GM12878 (cell line): ENCODE measurements around the gene TEN1. TPM values are rescaled to one million over a fixed set of nuclear protein-coding genes. Genes with fewer than 3 reads are reported as not detected.

Experiments
- ATAC-seq: fragments of 200-7000 bp; cut with Tn5 transposase; 3 replicates; pipeline ENCODE4 v1.9.1; 2020; ENCODE audit warnings: mild to moderate bottlenecking, moderate library complexity
- BruUV-seq: library from RNA; stranded (reverse); fragments of 400-500 nt; replicated peaks from 2 replicates; lab custom pipeline; 2021; lab: Mats Ljungman, UMichigan
- CTCF ChIA-PET: fragments of 300-600 bp; sonication (Branson Sonifier 250); formaldehyde crosslinking; extraction: SDS; loops from one replicate; lab custom pipeline; 2021; ENCODE audit warnings: inconsistent platforms; lab: Yijun Ruan, JAX
- POLR2A ChIA-PET: fragments of 350-600 bp; formaldehyde crosslinking; extraction: SDS; loops from one replicate; lab custom pipeline; 2021; ENCODE audit warnings: inconsistent platforms; lab: Charles Lee
- RAD21 ChIA-PET: fragments of 300-600 bp; sonication (Branson Sonifier 250); formaldehyde crosslinking; loops from one replicate; lab custom pipeline; 2023; ENCODE audit warnings: antibody characterized with exemption; ENCODE audit not compliant: unreplicated experiment; lab: Charles Lee
- SMC1A ChIA-PET: fragments of 300-600 bp; sonication (Branson Sonifier 250); formaldehyde crosslinking; loops from one replicate; lab custom pipeline; 2023; ENCODE audit not compliant: unreplicated experiment, uncharacterized antibody; lab: Charles Lee
- DNase-seq: peaks from one replicate; pipeline ENCODE4 v3.0.0-alpha.2; 2011; ENCODE audit warnings: low read depth, low spot score
- FAIRE-seq: peaks from 3 replicates; lab custom pipeline; 2011; peaks lifted over from hg19 to GRCh38; lab: Jason Lieb, UNC
- H2AFZ ChIP-seq: 2 replicates; pipeline ENCODE4 v1.6.0; 2011; ENCODE audit warnings: low read depth, low read length, control low read depth; ENCODE audit not compliant: control insufficient read depth
- H3K27ac ChIP-seq: 2 replicates; pipeline ENCODE4 v1.5.1; 2011; ENCODE audit warnings: control low read depth; ENCODE audit not compliant: control insufficient read depth, insufficient read depth
- H3K27me3 ChIP-seq, 2 experiments: replicated peaks in 1 of 2; 2 replicates each; pipeline versions ENCODE4 v1.6.0 to v1.6.1; 2011; ENCODE audit warnings: low read length in 1 of 2; ENCODE audit not compliant: control insufficient read depth in 2 of 2, insufficient read depth in 2 of 2
- H3K36me3 ChIP-seq, 2 experiments: 2 replicates each; pipeline ENCODE4 v1.5.1; 2011; ENCODE audit warnings: low read length in 1 of 2; ENCODE audit not compliant: control insufficient read depth in 2 of 2, insufficient read depth in 2 of 2
- H3K4me1 ChIP-seq: 2 replicates; pipeline ENCODE4 v1.6.1; 2011; ENCODE audit warnings: mild to moderate bottlenecking, low read length, moderate library complexity, mixed read lengths; ENCODE audit not compliant: control insufficient read depth, insufficient read depth
- H3K4me2 ChIP-seq: 2 replicates; pipeline ENCODE4 v1.6.0; 2011; ENCODE audit warnings: control low read depth; ENCODE audit not compliant: control insufficient read depth, insufficient read depth
- H3K4me3 ChIP-seq: fragments of 200-600 bp; sonication (generic); 2 replicates; pipeline ENCODE4 v1.5.1; 2016
- H3K79me2 ChIP-seq: 2 replicates; pipeline ENCODE4 v1.6.0; 2011; ENCODE audit warnings: low read length; ENCODE audit not compliant: control insufficient read depth, insufficient read depth
- H3K9ac ChIP-seq: 2 replicates; pipeline ENCODE4 v1.8.0; 2011; ENCODE audit warnings: low read length, control low read depth, mixed read lengths; ENCODE audit not compliant: control insufficient read depth, insufficient read depth
- H3K9me3 ChIP-seq: replicated peaks from 3 replicates; pipeline ENCODE4 v1.5.1; 2011; ENCODE audit warnings: mild to moderate bottlenecking, low read length; ENCODE audit not compliant: control insufficient read depth, insufficient read depth
- H4K20me1 ChIP-seq: 2 replicates; pipeline ENCODE4 v1.6.0; 2011; ENCODE audit not compliant: control insufficient read depth, insufficient read depth
- KLF5 ChIP-seq: fragments of 450-650 bp; IDR thresholded peaks from 2 replicates; pipeline ENCODE4 v1.6.1; 2014; ENCODE audit warnings: mild to moderate bottlenecking; ENCODE audit not compliant: partially characterized antibody
- NFYB ChIP-seq: IDR thresholded peaks from 2 replicates; pipeline ENCODE4 v1.6.1; 2011; ENCODE audit warnings: low read depth, mild to moderate bottlenecking, low read length, improper control_type of control experiment, moderate library complexity; ENCODE audit not compliant: insufficient read depth
- RUNX3 ChIP-seq: IDR thresholded peaks from 2 replicates; pipeline ENCODE4 v1.6.1; 2012; ENCODE audit warnings: low read length, inconsistent platforms
- STAT1 ChIP-seq: fragments of 450-650 bp; conservative IDR thresholded peaks from 2 replicates; pipeline ENCODE4 v1.6.1; 2014; ENCODE audit warnings: antibody characterized with exemption, mild to moderate bottlenecking
- YBX1 ChIP-seq: fragments of 450-650 bp; IDR thresholded peaks from 2 replicates; pipeline ENCODE4 v1.6.1; 2016; ENCODE audit warnings: antibody characterized with exemption
- YY1 ChIP-seq: IDR thresholded peaks from 2 replicates; pipeline ENCODE4 v1.6.1; 2011; ENCODE audit warnings: low read depth, mild to moderate bottlenecking, low read length
- WGBS: methylation state at CpG from one replicate; pipeline ENCODE4 v1.1.6; 2016; ENCODE audit warnings: low lambda C conversion rate; ENCODE audit not compliant: insufficient replicate concordance, insufficient coverage; ENCODE audit errors: missing lambda C conversion rate; 5-methylcytosine and 5-hydroxymethylcytosine counted together
- in situ Hi-C: fragments of 300-500 bp; cut with MboI; formaldehyde crosslinking; loops from 9 replicates; pipeline ENCODE4 v1.14.3; 2018; ENCODE audit warnings: mixed read lengths
- intact Hi-C: fragments of 100-400 bp; cut with micrococcal nuclease; formaldehyde crosslinking; loops from one replicate; pipeline ENCODE4 v1.14.2; 2022; ENCODE audit not compliant: unreplicated experiment
- polyA plus RNA-seq, 11 experiments: library from polyadenylated mRNA; depleted of rRNA in 4 of 11; unstranded in 6 of 11; stranded (reverse) in 5 of 11; fragments of >200 nt; fragmentation: Nextera tagmentation in 4 of 11; fragmentation: Illumina TruSeq in 1 of 11; extraction: Ambion mirVana in 4 of 11; extraction: Trizol in 1 of 11; gene quantifications; 1 replicate in 1 of 11; 2 replicates in 10 of 11; pipeline versions ENCODE4 v1.2.1 to v1.2.3, GENCODE V29; 2011 to 2016; ENCODE audit warnings: inconsistent platforms in 2 of 11, missing spikeins in 2 of 11, low read depth in 1 of 11
- total RNA-seq, 4 experiments: library from RNA; depleted of rRNA in 3 of 4; stranded (reverse); fragments of >200 nt in 3 of 4; fragmentation: Illumina TruSeq in 1 of 4; extraction: Trizol in 1 of 4; gene quantifications; 2 replicates each; pipeline versions ENCODE4 v1.2.1 to v1.2.3, GENCODE V29; 2013 to 2021
- TF ChIP-seq, protein P1 (sequence below): fragments of 450-650 bp; IDR thresholded peaks from 2 replicates; pipeline ENCODE4 v1.6.1; 2016; ENCODE audit warnings: mild to moderate bottlenecking

TEN1 gene
- total and polyA plus RNA-seq, 10 of the 15 experiments (the other 5 are each of a cell fraction or from before 2014, with no cell fraction given), result 1.1 to 33.1 (median 17.4) TPM

DNA sequence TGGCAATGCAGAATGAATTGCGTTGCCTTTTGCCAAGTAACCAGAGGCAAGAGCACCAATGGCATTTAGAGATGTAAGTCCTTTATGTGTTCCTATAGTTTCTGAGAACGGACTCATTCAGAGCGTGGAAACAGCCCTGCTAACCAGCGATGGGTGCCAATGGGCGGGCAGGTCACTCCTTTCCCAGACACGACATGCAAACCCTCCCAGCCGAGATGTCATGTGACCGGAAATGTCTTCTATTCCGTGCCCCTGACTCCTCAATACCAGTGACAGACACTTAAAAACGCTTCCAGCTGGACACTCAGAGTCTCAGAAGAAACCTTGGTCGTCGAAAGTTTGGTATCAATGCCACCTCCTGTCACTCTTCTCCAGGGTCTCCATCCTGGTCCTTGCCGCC, 41.4 kb upstream of the TEN1 start:
- DNase-seq (no peak), FAIRE-seq (no peak)
- no TSS peak for BruUV-seq
- no peaks in the 10 kb centered on the region for H3K79me2 ChIP-seq
- H3K4me3 ChIP-seq, result no peak overlapping the region
- in situ Hi-C loops (no loop called here), intact Hi-C loops (no loop called here)
- H3K27ac ChIP-seq, result no peak overlapping the region
- H3K4me2 ChIP-seq, result no peak overlapping the region
- ChIA-PET SMC1A (no interaction called here), RAD21 (no interaction called here), POLR2A (interaction anchor here (0.7 kb wide), 1 partner anchor 385 kb away, joined by 3 read pairs; no protein-coding TSS in a partner anchor), CTCF (interaction anchor here (1.5 kb wide), 1 partner anchor 9 kb away, joined by 3 read pairs; no protein-coding TSS in a partner anchor)
- H3K9ac ChIP-seq, result no peak overlapping the region
- WGBS, result 89% methylated on average over 13 of the region's 13 CpGs
- no peak overlapping the region for H2AFZ ChIP-seq
- no peaks in the 10 kb centered on the region for H3K9me3 ChIP-seq
- no peaks in the 10 kb centered on the region for H3K36me3 ChIP-seq
- no peaks in the 10 kb centered on the region for H3K27me3 ChIP-seq
- TF ChIP-seq STAT1, result no peak
- TF ChIP-seq YY1, result no peak
- no peak for TF ChIP-seq RUNX3
- no peak for TF ChIP-seq NFYB
- no peak for TF ChIP-seq YBX1
- TF ChIP-seq KLF5, result no peak
- TF ChIP-seq, protein P1, sequence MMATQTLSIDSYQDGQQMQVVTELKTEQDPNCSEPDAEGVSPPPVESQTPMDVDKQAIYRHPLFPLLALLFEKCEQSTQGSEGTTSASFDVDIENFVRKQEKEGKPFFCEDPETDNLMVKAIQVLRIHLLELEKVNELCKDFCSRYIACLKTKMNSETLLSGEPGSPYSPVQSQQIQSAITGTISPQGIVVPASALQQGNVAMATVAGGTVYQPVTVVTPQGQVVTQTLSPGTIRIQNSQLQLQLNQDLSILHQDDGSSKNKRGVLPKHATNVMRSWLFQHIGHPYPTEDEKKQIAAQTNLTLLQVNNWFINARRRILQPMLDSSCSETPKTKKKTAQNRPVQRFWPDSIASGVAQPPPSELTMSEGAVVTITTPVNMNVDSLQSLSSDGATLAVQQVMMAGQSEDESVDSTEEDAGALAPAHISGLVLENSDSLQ, result no peak
- TF ChIP-seq, all 136 proteins: peak for 0
- Histone ChIP-seq H3K4me1 (no peaks in the 10 kb centered on the region), H4K20me1 (no peaks in the 10 kb centered on the region)
- no peak for ATAC-seq
